HL-60 (cell line): ENCODE measurements around the gene TC2N.

Experiments
- DNase-seq, 2 experiments: peaks; one replicate each; pipeline ENCODE4 v3.0.0-alpha.2; 2010 to 2020; ENCODE audit warnings: low read depth in 1 of 2, low spot score in 1 of 2
- H3K27ac ChIP-seq: fragments of 250-450 bp; sonication (Bioruptor Pico); replicated peaks from 2 replicates; pipeline ENCODE4 v1.5.1; 2020; ENCODE audit warnings: mild to moderate bottlenecking, moderate library complexity
- H3K27me3 ChIP-seq: fragments of 250-450 bp; sonication (Bioruptor Pico); 2 replicates; pipeline ENCODE4 v1.5.1; 2021; ENCODE audit warnings: mild to moderate bottlenecking, moderate library complexity; ENCODE audit not compliant: insufficient read depth, poor library complexity, severe bottlenecking
- H3K4me3 ChIP-seq: replicated peaks from 2 replicates; pipeline ENCODE4 v1.5.1; 2011; ENCODE audit warnings: mild to moderate bottlenecking, control low read depth, low read length; ENCODE audit not compliant: insufficient read depth
- GABPA ChIP-seq: IDR thresholded peaks from 2 replicates; pipeline ENCODE4 v1.6.1; 2012; ENCODE audit warnings: low read depth
- POLR2AphosphoS5 ChIP-seq: IDR thresholded peaks from 2 replicates; pipeline ENCODE4 v1.6.1; 2012; ENCODE audit warnings: low read depth
- REST ChIP-seq: IDR thresholded peaks from 2 replicates; pipeline ENCODE4 v1.6.1; 2012; ENCODE audit warnings: low read depth; ENCODE audit not compliant: insufficient replicate concordance
- SPI1 ChIP-seq: IDR thresholded peaks from 2 replicates; pipeline ENCODE4 v1.6.1; 2012; ENCODE audit warnings: low read depth, mild to moderate bottlenecking, borderline replicate concordance
- TF ChIP-seq, protein P1 (sequence below): IDR thresholded peaks from one replicate; pipeline ENCODE4 v1.5.1; 2011; ENCODE audit warnings: low read length, control low read depth, inconsistent platforms; ENCODE audit not compliant: insufficient read depth

Gene TC2N

GRCh38 chr14:91885113-91885712, 17.9 kb upstream of the TC2N start:
- no peaks in the 10 kb centered on the region for H3K27me3 ChIP-seq
- no peak for DNase-seq
- no peak overlapping the region for H3K27ac ChIP-seq
- TF ChIP-seq GABPA (no peak), POLR2AphosphoS5 (no peak)
- no peak overlapping the region for H3K4me3 ChIP-seq

DNA sequence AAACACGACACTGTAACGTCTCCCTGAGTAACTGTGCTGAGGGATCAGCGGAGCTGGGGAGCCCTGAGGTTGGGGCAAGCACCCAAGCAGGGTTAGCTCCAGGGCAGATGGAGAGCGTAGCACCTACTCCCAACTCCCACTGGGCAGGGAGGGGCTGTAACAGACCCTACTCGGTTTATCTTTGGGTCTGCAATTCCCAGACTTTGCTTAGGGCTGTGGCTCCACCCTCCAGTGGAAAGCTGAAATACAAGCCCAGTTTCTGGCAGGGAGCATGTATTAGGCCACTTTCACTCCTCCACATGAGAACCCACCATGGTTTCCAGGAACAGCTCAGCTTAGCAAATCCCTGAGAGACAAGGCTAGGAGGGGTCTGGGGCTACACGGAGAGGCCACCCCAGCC, 17.3 kb upstream of the TC2N start:
- DNase-seq, result no peak
- Histone ChIP-seq H3K27ac (no peak overlapping the region), H3K4me3 (no peak overlapping the region), H3K27me3 (no peaks in the 10 kb centered on the region)
- TF ChIP-seq POLR2AphosphoS5, result no peak
- no peak for TF ChIP-seq SPI1
- no peak for TF ChIP-seq REST
- no peak for TF ChIP-seq GABPA
- TF ChIP-seq, protein P1, sequence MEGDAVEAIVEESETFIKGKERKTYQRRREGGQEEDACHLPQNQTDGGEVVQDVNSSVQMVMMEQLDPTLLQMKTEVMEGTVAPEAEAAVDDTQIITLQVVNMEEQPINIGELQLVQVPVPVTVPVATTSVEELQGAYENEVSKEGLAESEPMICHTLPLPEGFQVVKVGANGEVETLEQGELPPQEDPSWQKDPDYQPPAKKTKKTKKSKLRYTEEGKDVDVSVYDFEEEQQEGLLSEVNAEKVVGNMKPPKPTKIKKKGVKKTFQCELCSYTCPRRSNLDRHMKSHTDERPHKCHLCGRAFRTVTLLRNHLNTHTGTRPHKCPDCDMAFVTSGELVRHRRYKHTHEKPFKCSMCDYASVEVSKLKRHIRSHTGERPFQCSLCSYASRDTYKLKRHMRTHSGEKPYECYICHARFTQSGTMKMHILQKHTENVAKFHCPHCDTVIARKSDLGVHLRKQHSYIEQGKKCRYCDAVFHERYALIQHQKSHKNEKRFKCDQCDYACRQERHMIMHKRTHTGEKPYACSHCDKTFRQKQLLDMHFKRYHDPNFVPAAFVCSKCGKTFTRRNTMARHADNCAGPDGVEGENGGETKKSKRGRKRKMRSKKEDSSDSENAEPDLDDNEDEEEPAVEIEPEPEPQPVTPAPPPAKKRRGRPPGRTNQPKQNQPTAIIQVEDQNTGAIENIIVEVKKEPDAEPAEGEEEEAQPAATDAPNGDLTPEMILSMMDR, result no peak

GRCh38 chr14:91883753-91884152, 16.4 kb upstream of the TC2N start:
- Histone ChIP-seq H3K27me3 (no peaks in the 10 kb centered on the region), H3K27ac (no peak overlapping the region), H3K4me3 (no peak overlapping the region)
- no peak for DNase-seq
- TF ChIP-seq GABPA, result no peak
- TF ChIP-seq SPI1, result no peak
- TF ChIP-seq, protein P1, result no peak
- no peak for TF ChIP-seq REST
- TF ChIP-seq POLR2AphosphoS5, result no peak

GRCh38 chr14:91882776-91883175, 15.4 kb upstream of the TC2N start:
- Histone ChIP-seq H3K27ac (no peak overlapping the region), H3K4me3 (no peak overlapping the region), H3K27me3 (no peaks in the 10 kb centered on the region)
- no peak for TF ChIP-seq GABPA
- no peak for TF ChIP-seq SPI1
- no peak for TF ChIP-seq POLR2AphosphoS5
- TF ChIP-seq, protein P1, result no peak
- no peak for TF ChIP-seq REST
- DNase-seq, result no peak
